ENCODE data around the gene CCDC6.
A peak's percentile ranks its signal among the peaks of the same experiment; 100 is the strongest.

Gene CCDC6

GRCh38 chr10:59880019-59880717 is 26.2 kb downstream of the CCDC6 start:
- Histone ChIP-seq H3K27ac (ENCODE audit: low read depth, low read length) (no peak overlapping the region), H3F3A (ENCODE audit: insufficient read depth) (peaks cover 10% of the 10 kb centered on the region; the same call in 1 of the 2 replicates), H2AFZ (ENCODE audit: low read depth, low read length, severe bottlenecking) (no peak overlapping the region), H3K9me2 (replicated peaks; ENCODE audit: insufficient read depth, low read length) (no peaks in the 10 kb centered on the region), H3K36me3 (ENCODE audit: low read length) (no peaks in the 10 kb centered on the region), H3K79me2 (ENCODE audit: insufficient read depth, low read length) (peaks cover 93% of the 10 kb centered on the region), H3K4me2 (ENCODE audit: low read depth, low read length, poor library complexity, severe bottlenecking) (peak overlapping the region; percentile 14), H3K9me3 (ENCODE audit: insufficient read depth, low read length) (no peaks in the 10 kb centered on the region), H4K20me1 (ENCODE audit: low read depth, low read length) (peaks cover 29% of the 10 kb centered on the region), H3K9ac (ENCODE audit: low read length) (no peak overlapping the region), H3K27me3 (ENCODE audit: low read length) (no peaks in the 10 kb centered on the region), H3K4me3 (ENCODE audit: insufficient read depth, low read length, poor library complexity, severe bottlenecking) (no peak overlapping the region)
- TF ChIP-seq CTCF (IDR thresholded peaks at IDR 0.05; ENCODE audit: insufficient read depth, low read length, poor library complexity, severe bottlenecking) (no peak), EZH2phosphoT487 (conservative IDR thresholded peaks at IDR 0.05; ENCODE audit: low read length) (no peak)

GRCh38 chr10:59879363-59879913 is 26.9 kb downstream of the CCDC6 start:
- Histone ChIP-seq H2AFZ (ENCODE audit: low read depth, low read length, severe bottlenecking) (no peak overlapping the region), H4K20me1 (ENCODE audit: low read depth, low read length) (peaks cover 25% of the 10 kb centered on the region), H3K79me2 (ENCODE audit: insufficient read depth, low read length) (peaks cover 93% of the 10 kb centered on the region), H3K9me2 (replicated peaks; ENCODE audit: insufficient read depth, low read length) (no peaks in the 10 kb centered on the region), H3K4me2 (ENCODE audit: low read depth, low read length, poor library complexity, severe bottlenecking) (peak overlapping the region; percentile 14), H3F3A (ENCODE audit: insufficient read depth) (peaks cover 8% of the 10 kb centered on the region; the same call in 1 of the 2 replicates), H3K9me3 (ENCODE audit: insufficient read depth, low read length) (no peaks in the 10 kb centered on the region), H3K4me3 (ENCODE audit: insufficient read depth, low read length, poor library complexity, severe bottlenecking) (no peak overlapping the region), H3K27me3 (ENCODE audit: low read length) (no peaks in the 10 kb centered on the region), H3K36me3 (ENCODE audit: low read length) (no peaks in the 10 kb centered on the region), H3K9ac (ENCODE audit: low read length) (no peak overlapping the region), H3K27ac (ENCODE audit: low read depth, low read length) (no peak overlapping the region)
- TF ChIP-seq EZH2phosphoT487 (conservative IDR thresholded peaks at IDR 0.05; ENCODE audit: low read length) = no peak
- TF ChIP-seq CTCF (IDR thresholded peaks at IDR 0.05; ENCODE audit: insufficient read depth, low read length, poor library complexity, severe bottlenecking) = no peak

DNA sequence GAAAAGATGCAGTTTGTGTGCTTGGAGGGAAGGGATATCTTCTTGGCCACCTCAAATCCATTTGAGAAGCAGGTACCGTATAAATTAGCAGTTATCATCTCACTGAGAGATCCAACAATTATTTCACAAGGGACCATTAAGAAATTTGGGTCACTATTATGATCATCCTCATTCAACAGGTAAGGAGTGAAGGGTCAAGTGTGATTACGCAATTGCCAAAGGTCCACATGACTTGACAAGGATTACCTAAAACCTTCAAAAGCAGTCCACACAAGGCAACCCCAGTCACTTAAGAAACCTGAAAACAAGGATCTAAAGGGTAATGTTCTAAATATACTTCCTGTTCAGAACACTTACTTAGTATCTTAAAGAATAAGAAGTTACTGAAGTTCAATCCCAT is 27.4 kb downstream of the CCDC6 start:
- no peaks in the 10 kb centered on the region for H3K27me3 ChIP-seq (ENCODE audit: low read length)
- H2AFZ ChIP-seq (ENCODE audit: low read depth, low read length, severe bottlenecking) = no peak overlapping the region
- H3K4me2 ChIP-seq (ENCODE audit: low read depth, low read length, poor library complexity, severe bottlenecking) = no peak overlapping the region
- H3K79me2 ChIP-seq (ENCODE audit: insufficient read depth, low read length) = peaks cover 93% of the 10 kb centered on the region
- no peaks in the 10 kb centered on the region for H3K36me3 ChIP-seq (ENCODE audit: low read length)
- peaks cover 20% of the 10 kb centered on the region for H4K20me1 ChIP-seq (ENCODE audit: low read depth, low read length)
- H3K9me2 ChIP-seq (replicated peaks; ENCODE audit: insufficient read depth, low read length) = no peaks in the 10 kb centered on the region
- H3K27ac ChIP-seq (ENCODE audit: low read depth, low read length) = no peak overlapping the region
- peaks cover 8% of the 10 kb centered on the region; the same call in 1 of the 2 replicates for H3F3A ChIP-seq (ENCODE audit: insufficient read depth)
- H3K9ac ChIP-seq (ENCODE audit: low read length) = no peak overlapping the region
- TF ChIP-seq EZH2phosphoT487 (conservative IDR thresholded peaks at IDR 0.05; ENCODE audit: low read length) (no peak), CTCF (IDR thresholded peaks at IDR 0.05; ENCODE audit: insufficient read depth, low read length, poor library complexity, severe bottlenecking) (no peak)
- no peak overlapping the region for H3K4me3 ChIP-seq (ENCODE audit: insufficient read depth, low read length, poor library complexity, severe bottlenecking)
- no peaks in the 10 kb centered on the region for H3K9me3 ChIP-seq (ENCODE audit: insufficient read depth, low read length)
